GM12878 (cell line): ENCODE data around the gene PCDHGC3. TPM values are rescaled to one million over a fixed set of nuclear protein-coding genes. Genes with fewer than 3 reads are reported as not detected.

Experiments used
- ASH2L ChIP-seq: fragments of 300-600, 200-600 bp; sonication (generic); IDR thresholded peaks from 2 replicates; pipeline ENCODE4 v1.6.1; 2017; ENCODE audit warnings: low read depth, mild to moderate bottlenecking, borderline replicate concordance
- ATF7 ChIP-seq: fragments of 450-650 bp; IDR thresholded peaks from 2 replicates; pipeline ENCODE4 v1.6.1; 2016; ENCODE audit warnings: low read depth, mild to moderate bottlenecking
- BRCA1 ChIP-seq: IDR thresholded peaks from 2 replicates; pipeline ENCODE4 v1.6.1; 2011; ENCODE audit warnings: low read depth, low read length, improper control_type of control experiment
- CBFB ChIP-seq: IDR thresholded peaks from 2 replicates; pipeline ENCODE4 v1.6.1; 2016; ENCODE audit warnings: antibody characterized with exemption, low read depth
- CEBPB ChIP-seq, 2 experiments: fragments of 150-350 bp in 1 of 2; IDR thresholded peaks; 2 replicates each; pipeline ENCODE4 v1.6.1; 2012 to 2014; ENCODE audit warnings: low read depth in 2 of 2, low read length in 2 of 2, borderline replicate concordance in 1 of 2, inconsistent platforms in 1 of 2
- CHD2 ChIP-seq: IDR thresholded peaks from 2 replicates; pipeline ENCODE4 v1.6.1; 2011; ENCODE audit warnings: low read depth, low read length, improper control_type of control experiment, borderline replicate concordance
- E4F1 ChIP-seq: fragments of 450-650 bp; IDR thresholded peaks from 2 replicates; pipeline ENCODE4 v1.6.1; 2018; ENCODE audit warnings: borderline replicate concordance, mild to moderate bottlenecking; ENCODE audit not compliant: partially characterized antibody
- EZH2 ChIP-seq: IDR thresholded peaks from 2 replicates; pipeline ENCODE4 v1.6.1; 2012; ENCODE audit warnings: low read depth, mild to moderate bottlenecking, control low read depth, inconsistent platforms, low read length, borderline replicate concordance; ENCODE audit not compliant: control insufficient read depth
- GATAD2B ChIP-seq: fragments of 450-650 bp; conservative IDR thresholded peaks from 2 replicates; pipeline ENCODE4 v1.6.1; 2017; ENCODE audit warnings: low read depth, mild to moderate bottlenecking, moderate library complexity
- HCFC1 ChIP-seq: fragments of 150-350 bp; IDR thresholded peaks from 2 replicates; pipeline ENCODE4 v1.6.1; 2014; ENCODE audit warnings: low read length
- JUNB ChIP-seq: IDR thresholded peaks from 2 replicates; pipeline ENCODE4 v1.6.1; 2016; ENCODE audit warnings: antibody characterized with exemption, mild to moderate bottlenecking
- MEF2B ChIP-seq: fragments of 450-650 bp; IDR thresholded peaks from 2 replicates; pipeline ENCODE4 v1.6.1; 2018; ENCODE audit warnings: mild to moderate bottlenecking, moderate library complexity; ENCODE audit not compliant: partially characterized antibody, poor library complexity, severe bottlenecking
- NR2C1 ChIP-seq: fragments of 450-650 bp; IDR thresholded peaks from 2 replicates; pipeline ENCODE4 v1.6.1; 2017; ENCODE audit warnings: antibody characterized with exemption, mild to moderate bottlenecking, moderate library complexity
- PBX3 ChIP-seq: IDR thresholded peaks from 2 replicates; pipeline ENCODE4 v1.6.1; 2011; ENCODE audit warnings: mild to moderate bottlenecking, low read depth, low read length, moderate library complexity; ENCODE audit not compliant: insufficient replicate concordance
- POLR2A ChIP-seq: IDR thresholded peaks from 2 replicates; pipeline ENCODE4 v1.6.1; 2011; ENCODE audit warnings: low read depth, mild to moderate bottlenecking, low read length
- RAD51 ChIP-seq: fragments of 450-650 bp; IDR thresholded peaks from 2 replicates; pipeline ENCODE4 v1.6.1; 2016; ENCODE audit warnings: moderate library complexity, mild to moderate bottlenecking, inconsistent platforms
- SIN3A ChIP-seq: IDR thresholded peaks from 2 replicates; pipeline ENCODE4 v1.6.1; 2012; ENCODE audit warnings: low read depth, low read length, improper control_type of control experiment
- TAF1 ChIP-seq: IDR thresholded peaks from 2 replicates; pipeline ENCODE4 v1.6.1; 2011; ENCODE audit warnings: mild to moderate bottlenecking, low read depth, low read length, borderline replicate concordance
- TARDBP ChIP-seq: IDR thresholded peaks from 2 replicates; pipeline ENCODE4 v1.6.1; 2016; ENCODE audit warnings: borderline replicate concordance
- TBL1XR1 ChIP-seq: IDR thresholded peaks from 2 replicates; pipeline ENCODE4 v1.6.1; 2012; ENCODE audit warnings: low read depth, low read length, improper control_type of control experiment
- TCF3 ChIP-seq: IDR thresholded peaks from 2 replicates; pipeline ENCODE4 v1.6.1; 2012; ENCODE audit warnings: low read depth, mild to moderate bottlenecking, low read length, borderline replicate concordance; ENCODE audit not compliant: insufficient read depth
- ZBTB11 ChIP-seq: fragments of 450-650 bp; formaldehyde crosslinking; IDR thresholded peaks from 2 replicates; pipeline ENCODE4 v1.5.0; 2022; ENCODE audit warnings: mild to moderate bottlenecking, missing genetic modification characterization
- ZBTB33 ChIP-seq: fragments of 450-650 bp; IDR thresholded peaks from 2 replicates; pipeline ENCODE4 v1.6.1; 2017; ENCODE audit warnings: mild to moderate bottlenecking
- polyA plus RNA-seq, 11 experiments: library from polyadenylated mRNA; depleted of rRNA in 4 of 11; unstranded in 6 of 11; stranded (reverse) in 5 of 11; fragments of >200 nt; fragmentation: Nextera tagmentation in 4 of 11; fragmentation: Illumina TruSeq in 1 of 11; extraction: Ambion mirVana in 4 of 11; extraction: Trizol in 1 of 11; gene quantifications; 1 replicate in 1 of 11; 2 replicates in 10 of 11; pipeline versions ENCODE4 v1.2.1 to v1.2.3, GENCODE V29; 2011 to 2016; ENCODE audit warnings: inconsistent platforms in 2 of 11, missing spikeins in 2 of 11, low read depth in 1 of 11
- total RNA-seq, 4 experiments: library from RNA; depleted of rRNA in 3 of 4; stranded (reverse); fragments of >200 nt in 3 of 4; fragmentation: Illumina TruSeq in 1 of 4; extraction: Trizol in 1 of 4; gene quantifications; 2 replicates each; pipeline versions ENCODE4 v1.2.1 to v1.2.3, GENCODE V29; 2013 to 2021

PCDHGC3 gene
- total and polyA plus RNA-seq, 10 of the 15 experiments (the other 5 are each of a cell fraction or from before 2014, with no cell fraction given): 0.53 to 22.1 (median 12.0) TPM

GRCh38 chr5:141475625-141476131 is at the start of gene PCDHGC3 (continued):
- no peak for TF ChIP-seq ZBTB11 (CRISPR knock-in tag)
- no peak for TF ChIP-seq E4F1
- TF ChIP-seq NR2C1: no peak
- TF ChIP-seq CHD2: 0 out of 2 replicates have a peak, but pooled peaks have one; percentile 27
- 0 out of 2 replicates have a peak, but pooled peaks have one; percentile 38 for TF ChIP-seq TBL1XR1
- no peak for TF ChIP-seq EZH2
- no peak for TF ChIP-seq ASH2L
- no peak for TF ChIP-seq CEBPB (IDR thresholded peaks at IDR 0.05; ENCODE audit: borderline replicate concordance in 1 of 2, low read depth in 2 of 2, low read length in 2 of 2)
- TF ChIP-seq ZBTB33: no peak
- no peak for TF ChIP-seq JUNB
- TF ChIP-seq GATAD2B: no peak
- no peak for TF ChIP-seq ATF7
- peak; percentile 29; the same call in 1 of the 2 replicates for TF ChIP-seq SIN3A
- TF ChIP-seq HCFC1: no peak
- peak; percentile 59 for TF ChIP-seq PBX3
- no peak for TF ChIP-seq POLR2A
- no peak for TF ChIP-seq BRCA1
- no peak for TF ChIP-seq TARDBP
- no peak for TF ChIP-seq MEF2B
- no peak for TF ChIP-seq RAD51
- TF ChIP-seq TCF3: no peak
- TF ChIP-seq CBFB: 0 out of 2 replicates have a peak, but pooled peaks have one; percentile 29
- 0 out of 2 replicates have a peak, but pooled peaks have one; percentile 26 for TF ChIP-seq TAF1
